Mesendoderm (in vitro differentiated cells): Measurements from ENCODE around the gene PXMP4.
A peak's percentile ranks its signal among the peaks of the same experiment; 100 is the strongest.

ENCODE experiments used
- DNase-seq: peaks from one replicate; pipeline ENCODE4 v3.0.0; 2013
- H2AK5ac ChIP-seq: 2 replicates; pipeline ENCODE4 v1.6.1; 2013; ENCODE audit warnings: low read length, inconsistent platforms
- H2BK120ac ChIP-seq: 2 replicates; pipeline ENCODE4 v1.6.1; 2013; ENCODE audit warnings: low read depth, mild to moderate bottlenecking, low read length, moderate library complexity, mixed read lengths
- H2BK15ac ChIP-seq: replicated peaks from 2 replicates; pipeline ENCODE4 v1.6.1; 2013; ENCODE audit warnings: low read depth, mild to moderate bottlenecking, moderate library complexity
- H2BK5ac ChIP-seq: 2 replicates; pipeline ENCODE4 v1.6.1; 2013; ENCODE audit warnings: low read length, inconsistent platforms
- H3K18ac ChIP-seq: 2 replicates; pipeline ENCODE4 v1.6.1; 2013; ENCODE audit warnings: mild to moderate bottlenecking, low read length, mixed read lengths
- H3K23ac ChIP-seq: one replicate; pipeline ENCODE4 v1.6.1; 2013; ENCODE audit warnings: low read length
- H3K27ac ChIP-seq: 2 replicates; pipeline ENCODE4 v1.5.1; 2013; ENCODE audit warnings: low read depth, mild to moderate bottlenecking, inconsistent platforms, low read length, moderate library complexity
- H3K27me3 ChIP-seq: 2 replicates; pipeline ENCODE4 v1.6.1; 2013; ENCODE audit warnings: low read length, control low read depth, mild to moderate bottlenecking, inconsistent platforms; ENCODE audit not compliant: insufficient read depth, poor library complexity
- H3K36me3 ChIP-seq: 2 replicates; pipeline ENCODE4 v1.6.1; 2013; ENCODE audit warnings: low read length, inconsistent platforms; ENCODE audit not compliant: control insufficient read depth, insufficient read depth
- H3K4ac ChIP-seq: one replicate; pipeline ENCODE4 v1.6.1; 2013; ENCODE audit warnings: low read depth, mild to moderate bottlenecking, low read length, moderate library complexity
- H3K4me1 ChIP-seq: 2 replicates; pipeline ENCODE4 v1.6.1; 2013; ENCODE audit warnings: low read depth, low read length, inconsistent platforms; ENCODE audit not compliant: control insufficient read depth
- H3K4me2 ChIP-seq: 2 replicates; pipeline ENCODE4 v1.6.1; 2013; ENCODE audit warnings: low read length
- H3K4me3 ChIP-seq: 2 replicates; pipeline ENCODE4 v1.5.1; 2013; ENCODE audit warnings: mild to moderate bottlenecking, low read length
- H3K56ac ChIP-seq: one replicate; pipeline ENCODE4 v1.6.1; 2013; ENCODE audit warnings: low read length
- H3K79me1 ChIP-seq: 2 replicates; pipeline ENCODE4 v1.6.1; 2013; ENCODE audit warnings: low read length, inconsistent platforms
- H3K79me2 ChIP-seq: 2 replicates; pipeline ENCODE4 v1.6.1; 2013; ENCODE audit warnings: mild to moderate bottlenecking, low read length; ENCODE audit not compliant: control insufficient read depth, insufficient read depth
- H3K9ac ChIP-seq: 2 replicates; pipeline ENCODE4 v1.6.1; 2013; ENCODE audit warnings: low read length, inconsistent platforms
- H4K5ac ChIP-seq: one replicate; pipeline ENCODE4 v1.6.1; 2013; ENCODE audit warnings: low read length
- H4K8ac ChIP-seq: one replicate; pipeline ENCODE4 v1.6.1; 2013; ENCODE audit warnings: low read depth, mild to moderate bottlenecking, control low read depth, low read length, moderate library complexity
- WGBS: extraction: QIAGEN DNeasy Blood & Tissue Kit; methylation state at CpG from one replicate; pipeline ENCODE4 v1.1.7; 2013; ENCODE audit warnings: low lambda C conversion rate, missing lambda C conversion rate; ENCODE audit not compliant: insufficient coverage; ENCODE audit errors: extremely low coverage; 5-methylcytosine and 5-hydroxymethylcytosine counted together

PXMP4 gene

GRCh38 chr20:33687993-33688937 lies 31.8 kb downstream of the PXMP4 start:
- H3K18ac ChIP-seq = no peak overlapping the region
- peaks cover 7% of the 10 kb centered on the region for H3K4me1 ChIP-seq
- no peak overlapping the region for H3K9ac ChIP-seq
- no peak overlapping the region for H2BK5ac ChIP-seq
- H3K79me2 ChIP-seq = peaks cover 18% of the 10 kb centered on the region
- H3K4me2 ChIP-seq = no peak overlapping the region
- no peaks in the 10 kb centered on the region for H3K36me3 ChIP-seq
- H3K27ac ChIP-seq = no peak overlapping the region
- no peak overlapping the region for H2BK120ac ChIP-seq
- no peak overlapping the region for H4K5ac ChIP-seq
- peaks cover 6% of the 10 kb centered on the region for H3K79me1 ChIP-seq
- no peak overlapping the region for H3K23ac ChIP-seq
- H4K8ac ChIP-seq = no peak overlapping the region
- WGBS = no CpG with 5 or more reads among the region's 3 CpGs
- H3K56ac ChIP-seq = no peak overlapping the region
- no peak overlapping the region for H2BK15ac ChIP-seq
- H2AK5ac ChIP-seq = no peak overlapping the region
- H3K4ac ChIP-seq = no peak overlapping the region
- no peak for DNase-seq
- H3K4me3 ChIP-seq = no peak overlapping the region
- no peaks in the 10 kb centered on the region for H3K27me3 ChIP-seq

- Histone ChIP-seq H3K4ac (no peak overlapping the region), H3K4me2 (no peak overlapping the region), H3K36me3 (no peaks in the 10 kb centered on the region), H3K27ac (no peak overlapping the region), H3K56ac (no peak overlapping the region), H2BK120ac (no peak overlapping the region), H4K8ac (no peak overlapping the region), H3K79me1 (peaks cover 9% of the 10 kb centered on the region), H3K4me3 (no peak overlapping the region), H3K23ac (no peak overlapping the region), H3K9ac (no peak overlapping the region), H2BK5ac (no peak overlapping the region), H3K18ac (no peak overlapping the region), H3K79me2 (peaks cover 20% of the 10 kb centered on the region), H2AK5ac (no peak overlapping the region), H2BK15ac (no peak overlapping the region), H3K27me3 (no peaks in the 10 kb centered on the region), H3K4me1 (peaks cover 7% of the 10 kb centered on the region), H4K5ac (no peak overlapping the region)
- WGBS = no CpG with 5 or more reads among the region's 8 CpGs
- DNase-seq = no peak
These were observed 32.7 kb downstream of the PXMP4 start for GRCh38 chr20:33687370-33687915.

DNA sequence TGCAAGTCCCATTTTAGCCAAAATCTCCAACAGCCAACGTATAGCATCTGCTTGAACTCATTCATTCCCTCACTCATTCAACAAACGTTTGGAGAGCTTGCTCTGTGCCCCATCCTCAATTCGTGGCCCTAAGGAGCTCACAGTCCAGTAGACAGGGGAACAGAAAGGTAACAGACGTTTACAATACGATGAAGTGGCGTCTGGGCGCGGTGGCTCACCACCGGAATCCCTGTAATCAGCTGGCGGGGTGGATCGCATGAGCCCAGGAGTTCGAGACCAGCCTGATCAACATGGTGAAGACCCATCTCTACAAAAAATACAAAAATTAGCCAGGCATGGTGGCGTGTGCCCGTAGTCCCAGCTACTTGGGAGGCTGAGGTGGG lies 33.1 kb downstream of the PXMP4 start:
- Histone ChIP-seq H3K23ac (no peak overlapping the region), H2BK15ac (no peak overlapping the region), H3K4ac (no peak overlapping the region), H2AK5ac (no peak overlapping the region), H3K27ac (no peak overlapping the region), H4K5ac (no peak overlapping the region), H3K4me1 (peaks cover 7% of the 10 kb centered on the region), H3K4me2 (peak overlapping the region; percentile 61), H2BK120ac (no peak overlapping the region), H3K79me2 (peaks cover 23% of the 10 kb centered on the region), H3K36me3 (no peaks in the 10 kb centered on the region), H3K4me3 (no peak overlapping the region), H3K9ac (peak overlapping the region; percentile 47), H3K79me1 (peaks cover 12% of the 10 kb centered on the region), H3K18ac (no peak overlapping the region), H3K27me3 (no peaks in the 10 kb centered on the region), H4K8ac (no peak overlapping the region), H3K56ac (peak overlapping the region; percentile 73), H2BK5ac (no peak overlapping the region)
- no peak for DNase-seq
- no CpG with 5 or more reads among the region's 14 CpGs for WGBS

DNA sequence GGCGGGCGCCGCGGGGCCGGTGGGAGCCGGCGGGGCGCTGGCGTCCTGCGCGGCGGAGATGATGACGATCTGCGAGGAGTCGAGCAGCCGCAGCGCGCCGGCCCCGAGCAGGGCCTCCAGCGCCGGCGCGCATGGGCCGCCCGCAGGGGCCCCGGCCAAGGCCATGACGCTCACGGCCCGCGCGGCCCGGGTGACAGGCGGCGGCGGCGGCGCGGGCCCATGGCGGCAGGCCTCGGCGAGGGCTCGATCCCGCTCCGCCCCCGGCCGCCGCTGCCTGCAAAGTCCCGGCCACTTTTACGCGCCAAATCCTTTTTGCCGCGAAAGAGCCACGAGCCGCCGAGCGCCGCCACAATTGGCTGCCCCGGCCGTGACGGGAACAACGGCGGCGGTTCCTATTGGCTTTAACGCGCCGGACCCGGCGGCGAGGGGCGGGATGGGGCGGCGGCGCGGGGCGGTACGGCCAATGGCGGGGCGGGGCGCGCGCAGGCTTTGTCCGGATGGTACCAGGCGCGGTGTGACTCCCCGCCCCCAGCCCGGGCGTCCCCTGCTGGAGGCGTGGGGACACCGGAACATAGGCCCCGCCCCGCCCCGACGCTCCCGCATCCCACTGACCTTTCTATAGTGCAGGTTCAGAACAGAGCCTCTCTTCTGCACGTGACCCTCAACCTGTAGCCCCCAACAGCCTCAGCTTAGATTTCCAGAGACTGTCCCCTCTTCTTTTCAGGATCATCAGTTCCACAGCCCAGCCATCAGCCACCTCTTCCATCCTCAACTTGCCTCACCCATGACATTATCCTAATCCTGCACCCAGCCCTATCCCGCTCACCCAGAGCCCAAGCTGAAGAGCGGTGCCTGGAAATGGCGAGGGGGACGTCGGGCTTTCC lies 33.8 kb downstream of the PXMP4 start, which contains the start of gene E2F1:
Gene E2F1, minus strand, starts transcription at position 286 of the 884 bp plus-strand sequence. Its CDS starts 121 bp downstream, at position 165.
- Histone ChIP-seq H3K4ac (peak within 1 kb of the TSS; percentile 27), H3K27ac (peak within 1 kb of the TSS; percentile 58), H3K4me1 (peaks cover 7% of the 10 kb centered on the region), H3K23ac (no peak within 1 kb of the TSS), H2BK15ac (no peak within 1 kb of the TSS), H3K4me3 (peak within 1 kb of the TSS; percentile 66), H3K36me3 (no peaks in the 10 kb centered on the region), H2BK120ac (no peak within 1 kb of the TSS), H3K56ac (peak within 1 kb of the TSS; percentile 77), H3K79me1 (peaks cover 12% of the 10 kb centered on the region), H2BK5ac (no peak within 1 kb of the TSS), H3K79me2 (peaks cover 26% of the 10 kb centered on the region), H4K5ac (no peak within 1 kb of the TSS), H2AK5ac (no peak within 1 kb of the TSS), H3K27me3 (no peaks in the 10 kb centered on the region), H3K9ac (peak within 1 kb of the TSS; percentile 73), H3K18ac (peak within 1 kb of the TSS; percentile 24), H3K4me2 (peak within 1 kb of the TSS; percentile 61), H4K8ac (no peak within 1 kb of the TSS)
- peak; percentile 98 for DNase-seq
- WGBS = no CpG with 5 or more reads among the region's 101 CpGs

DNA sequence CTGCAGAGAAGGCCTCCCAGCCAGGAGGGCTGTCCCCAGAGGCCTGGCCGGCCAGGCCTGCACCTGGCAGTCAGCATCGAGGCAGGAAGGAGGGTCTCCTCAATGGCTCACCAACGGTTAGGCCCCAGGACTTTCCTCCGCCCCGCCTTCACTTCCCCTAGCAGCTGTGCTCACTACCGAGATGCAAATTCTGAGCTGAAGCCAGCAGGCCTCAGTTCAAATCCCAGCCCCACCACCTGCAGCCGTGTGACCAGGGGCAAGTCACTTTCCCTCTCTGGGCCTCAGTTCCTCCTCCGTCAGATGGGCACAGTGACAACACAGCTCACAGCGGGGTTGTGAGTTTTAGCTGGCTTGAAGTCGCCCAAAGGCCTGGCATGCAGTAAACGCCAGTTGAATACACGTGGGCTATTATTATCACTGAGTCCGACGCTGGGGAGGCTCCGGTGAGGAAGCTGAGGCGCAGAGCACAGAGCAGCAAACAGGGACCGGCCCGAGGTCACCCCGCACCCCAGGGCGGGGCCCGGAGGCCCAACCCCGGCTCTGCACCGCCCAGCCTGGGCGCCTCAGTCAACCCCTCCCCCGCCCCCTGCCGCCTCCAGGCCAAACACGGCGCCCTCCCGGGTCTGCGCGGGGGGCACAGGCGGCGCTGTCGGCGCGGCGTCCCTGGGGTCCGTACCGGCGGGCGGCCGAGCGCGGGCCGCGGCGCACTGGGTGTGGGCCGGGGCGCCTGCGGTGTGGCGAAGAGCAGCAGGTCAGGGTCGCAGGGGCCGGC lies 34.6 kb downstream of the PXMP4 start:
- Histone ChIP-seq H3K56ac (peak overlapping the region; percentile 77), H3K27me3 (no peaks in the 10 kb centered on the region), H2BK15ac (no peak overlapping the region), H3K4me3 (peak overlapping the region; percentile 66), H2BK5ac (no peak overlapping the region), H4K8ac (no peak overlapping the region), H3K4me1 (peaks cover 7% of the 10 kb centered on the region), H3K18ac (peak overlapping the region; percentile 24), H3K23ac (no peak overlapping the region), H3K79me1 (peaks cover 19% of the 10 kb centered on the region), H2AK5ac (no peak overlapping the region), H4K5ac (no peak overlapping the region), H3K27ac (peak overlapping the region; percentile 58), H3K4me2 (peak overlapping the region; percentile 52), H3K36me3 (no peaks in the 10 kb centered on the region), H3K4ac (peak overlapping the region; percentile 27), H3K79me2 (peaks cover 30% of the 10 kb centered on the region), H3K9ac (peak overlapping the region; percentile 73), H2BK120ac (no peak overlapping the region)
- WGBS = no CpG with 5 or more reads among the region's 53 CpGs
- DNase-seq = peak; percentile 64
